Kidney (tissue), 14 donors: ENCODE measurements around the gene CPA4. TPM values are rescaled to one million over a fixed set of nuclear protein-coding genes. Genes with fewer than 3 reads are reported as not detected.

Source experiments
- DNase-seq, 5 donors: peaks; one replicate each; pipeline ENCODE4 v3.0.0-alpha.2; 2013 to 2020
- FAIRE-seq: peaks from 2 replicates; lab custom pipeline; 2012; peaks lifted over from hg19 to GRCh38; lab: Jason Lieb, UNC
- H3K27ac ChIP-seq, 2 donors: one replicate each; pipeline ENCODE4 v1.7.0; 2013; ENCODE audit warnings: low read depth in 2 of 2, low read length in 2 of 2, inconsistent platforms in 1 of 2
- H3K27me3 ChIP-seq: one replicate; pipeline ENCODE4 v1.7.1; 2013; ENCODE audit warnings: low read length, inconsistent platforms; ENCODE audit not compliant: control insufficient read depth, insufficient read depth
- H3K36me3 ChIP-seq, 3 donors: one replicate each; pipeline versions ENCODE4 v1.7.0 to v1.7.1; 2013; ENCODE audit warnings: low read length in 3 of 3, control low read depth in 1 of 3, inconsistent platforms in 1 of 3; ENCODE audit not compliant: insufficient read depth in 3 of 3, control insufficient read depth in 2 of 3
- H3K4me1 ChIP-seq, 3 donors: one replicate each; pipeline versions ENCODE4 v1.7.0 to v1.7.1; 2013; ENCODE audit warnings: low read length in 3 of 3, inconsistent platforms in 1 of 3, low read depth in 1 of 3; ENCODE audit not compliant: control insufficient read depth in 2 of 3, insufficient read depth in 2 of 3
- H3K4me3 ChIP-seq, 3 donors: one replicate each; pipeline versions ENCODE4 v1.7.0 to v1.8.1; 2013; ENCODE audit warnings: low read length in 3 of 3, control low read depth in 1 of 3, inconsistent platforms in 1 of 3
- H3K9ac ChIP-seq, 3 donors: one replicate each; pipeline versions ENCODE4 v1.7.0 to v1.7.1; 2013; ENCODE audit warnings: low read length in 3 of 3, control low read depth in 1 of 3, inconsistent platforms in 1 of 3
- H3K9me3 ChIP-seq, 3 donors: one replicate each; pipeline versions ENCODE4 v1.7.0 to v1.7.1; 2013; ENCODE audit warnings: low read length in 3 of 3, control low read depth in 1 of 3, inconsistent platforms in 1 of 3; ENCODE audit not compliant: control insufficient read depth in 2 of 3, insufficient read depth in 1 of 3
- intact Hi-C: fragments of 100-400 bp; cut with DNase I; formaldehyde crosslinking; loops from one replicate; pipeline ENCODE4 v1.11.1; 2022
- polyA plus RNA-seq: library from polyadenylated mRNA; stranded (reverse); fragments of 350-450 nt; fragmentation: Illumina TruSeq; extraction: RNeasy Lipid Tissue Mini Kit (QIAGEN cat#74804); gene quantifications from one replicate; pipeline ENCODE4 v1.2.3, GENCODE V29; 2014; ENCODE audit warnings: low read depth, low replicate concordance; ENCODE audit not compliant: insufficient read depth
- total RNA-seq: library from RNA; stranded (reverse); fragmentation: NEBNext Ultra II Directional; extraction: Animal tissue kit (Norgen Biotek cat#: 25700); gene quantifications from one replicate; pipeline ENCODE4 v1.2.1, GENCODE V29; 2021
- TF ChIP-seq, protein P1 (sequence below): IDR thresholded peaks from 3 replicates; pipeline ENCODE4 v1.5.1; 2012; ENCODE audit warnings: mild to moderate bottlenecking, moderate library complexity, borderline replicate concordance; ENCODE audit not compliant: insufficient read depth; ENCODE audit errors: extremely low read depth
- donor health status: control.
- donor health status: control.
- donor health status: control.
- donor health status: control.
- donor health status: control.
- donor health status: DM: yes; HTN: yes; CAD: no.
- donor health status: Normal renal cell carcinoma (clear cell type).

Gene CPA4
- total and polyA plus RNA-seq, 2 donors from 2014 or later: 1.1 TPM; not detected in 1

DNA sequence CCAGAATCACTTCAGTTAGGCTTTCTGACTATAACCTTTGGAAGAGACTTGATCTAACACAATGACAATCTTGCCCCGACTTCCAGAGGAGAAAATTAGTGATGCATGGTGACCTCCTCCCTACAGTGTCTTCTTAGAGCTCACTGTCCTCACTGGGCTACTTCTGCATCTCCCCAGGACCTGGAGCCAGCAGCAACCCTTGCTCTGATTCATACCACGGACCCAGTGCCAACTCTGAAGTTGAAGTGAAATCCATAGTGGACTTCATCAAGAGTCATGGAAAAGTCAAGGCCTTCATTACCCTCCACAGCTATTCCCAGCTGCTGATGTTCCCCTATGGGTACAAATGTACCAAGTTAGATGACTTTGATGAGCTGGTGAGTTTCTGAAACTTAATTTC, 13.7 kb upstream of the CPA4 start:
- FAIRE-seq (no peak), DNase-seq (no peak)
- Histone ChIP-seq H3K9me3 (no peaks in the 10 kb centered on the region), H3K27ac (no peak overlapping the region), H3K4me3 (no peak overlapping the region), H3K4me1 (peaks cover 0 to 18% (median 0%) of the 10 kb centered on the region in 3 donors), H3K36me3 (no peaks in the 10 kb centered on the region), H3K27me3 (no peaks in the 10 kb centered on the region), H3K9ac (no peak overlapping the region)
- intact Hi-C loops: no loop called here
- TF ChIP-seq, protein P1, sequence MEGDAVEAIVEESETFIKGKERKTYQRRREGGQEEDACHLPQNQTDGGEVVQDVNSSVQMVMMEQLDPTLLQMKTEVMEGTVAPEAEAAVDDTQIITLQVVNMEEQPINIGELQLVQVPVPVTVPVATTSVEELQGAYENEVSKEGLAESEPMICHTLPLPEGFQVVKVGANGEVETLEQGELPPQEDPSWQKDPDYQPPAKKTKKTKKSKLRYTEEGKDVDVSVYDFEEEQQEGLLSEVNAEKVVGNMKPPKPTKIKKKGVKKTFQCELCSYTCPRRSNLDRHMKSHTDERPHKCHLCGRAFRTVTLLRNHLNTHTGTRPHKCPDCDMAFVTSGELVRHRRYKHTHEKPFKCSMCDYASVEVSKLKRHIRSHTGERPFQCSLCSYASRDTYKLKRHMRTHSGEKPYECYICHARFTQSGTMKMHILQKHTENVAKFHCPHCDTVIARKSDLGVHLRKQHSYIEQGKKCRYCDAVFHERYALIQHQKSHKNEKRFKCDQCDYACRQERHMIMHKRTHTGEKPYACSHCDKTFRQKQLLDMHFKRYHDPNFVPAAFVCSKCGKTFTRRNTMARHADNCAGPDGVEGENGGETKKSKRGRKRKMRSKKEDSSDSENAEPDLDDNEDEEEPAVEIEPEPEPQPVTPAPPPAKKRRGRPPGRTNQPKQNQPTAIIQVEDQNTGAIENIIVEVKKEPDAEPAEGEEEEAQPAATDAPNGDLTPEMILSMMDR: no peak

- no peaks in the 10 kb centered on the region for H3K36me3 ChIP-seq
- no peaks in the 10 kb centered on the region for H3K27me3 ChIP-seq
- FAIRE-seq (no peak), DNase-seq (no peak)
- peaks cover 0 to 17% (median 0%) of the 10 kb centered on the region in 3 donors for H3K4me1 ChIP-seq
- no peak overlapping the region for H3K4me3 ChIP-seq
- H3K9me3 ChIP-seq: no peaks in the 10 kb centered on the region
- TF ChIP-seq, protein P1: no peak
- H3K27ac ChIP-seq: no peak overlapping the region
- no peak overlapping the region for H3K9ac ChIP-seq
- intact Hi-C loops: no loop called here
These were observed 13.1 kb upstream of the CPA4 start for GRCh38 chr7:130279906-130280305.

DNA sequence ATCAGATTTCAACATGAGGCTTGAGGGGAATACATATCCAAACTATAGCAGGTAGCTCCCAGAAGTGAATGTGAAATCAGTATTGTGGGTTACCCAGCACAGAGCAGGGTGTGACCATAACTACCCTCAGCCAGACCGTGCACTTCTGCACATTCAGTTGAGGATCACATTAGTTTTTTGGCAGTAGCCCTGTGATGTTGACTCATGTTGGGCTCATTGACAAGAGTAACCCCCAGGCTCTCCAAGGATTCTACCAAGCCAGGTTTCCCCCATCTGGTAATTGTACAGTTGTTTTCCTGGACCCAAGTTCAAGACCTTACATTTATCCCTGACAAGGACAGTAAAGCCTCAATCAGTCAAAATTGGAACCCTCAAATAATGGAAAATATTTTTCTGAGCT, 11.7 kb upstream of the CPA4 start:
- peaks cover 0 to 10% (median 0%) of the 10 kb centered on the region in 3 donors for H3K4me1 ChIP-seq
- TF ChIP-seq, protein P1: no peak
- no peaks in the 10 kb centered on the region for H3K36me3 ChIP-seq
- intact Hi-C loops: no loop called here
- H3K9ac ChIP-seq: no peak overlapping the region
- no peaks in the 10 kb centered on the region for H3K27me3 ChIP-seq
- no peak overlapping the region for H3K27ac ChIP-seq
- H3K4me3 ChIP-seq: no peak overlapping the region
- DNase-seq (no peak), FAIRE-seq (no peak)
- H3K9me3 ChIP-seq: no peaks in the 10 kb centered on the region

- FAIRE-seq (no peak), DNase-seq (no peak)
- no peaks in the 10 kb centered on the region for H3K4me1 ChIP-seq
- H3K9me3 ChIP-seq: no peaks in the 10 kb centered on the region
- no peaks in the 10 kb centered on the region for H3K27me3 ChIP-seq
- no peak overlapping the region for H3K27ac ChIP-seq
- no peaks in the 10 kb centered on the region for H3K36me3 ChIP-seq
- intact Hi-C loops: no loop called here
- no peak overlapping the region for H3K4me3 ChIP-seq
- TF ChIP-seq, protein P1: no peak
- H3K9ac ChIP-seq: no peak overlapping the region
These were observed 6.1 kb upstream of the CPA4 start for GRCh38 chr7:130286881-130287280.
